H9 (cell line): ENCODE measurements around the gene SDHA. TPM values are rescaled to one million over a fixed set of nuclear protein-coding genes. Genes with fewer than 3 reads are reported as not detected.
"Not testable (repeated sequence)": the region's sequence is repeated elsewhere in the genome, so short reads cannot be mapped to it uniquely, and the experiment has no call there.

Source experiments
- DNase-seq: peaks from one replicate; pipeline ENCODE4 v3.0.0-alpha.2; 2017
- H2AFZ ChIP-seq: one replicate; pipeline ENCODE4 v1.6.1; 2013; ENCODE audit warnings: mild to moderate bottlenecking, low read length, control low read depth, moderate library complexity
- H2AK5ac ChIP-seq: 2 replicates; pipeline ENCODE4 v1.6.1; 2013; ENCODE audit warnings: low read length, control low read depth, mixed read lengths; ENCODE audit not compliant: insufficient read length
- H2BK120ac ChIP-seq: one replicate; pipeline ENCODE4 v1.6.1; 2013; ENCODE audit warnings: low read depth, mild to moderate bottlenecking, low read length, control low read depth, inconsistent platforms; ENCODE audit not compliant: poor library complexity, severe bottlenecking
- H2BK12ac ChIP-seq: 2 replicates; pipeline ENCODE4 v1.6.1; 2013; ENCODE audit warnings: low read length, control low read depth, mixed read lengths, low read depth; ENCODE audit not compliant: insufficient read length
- H2BK15ac ChIP-seq: 2 replicates; pipeline ENCODE4 v1.6.1; 2013; ENCODE audit warnings: low read depth, low read length, control low read depth
- H2BK20ac ChIP-seq: one replicate; pipeline ENCODE4 v1.6.1; 2013; ENCODE audit warnings: low read depth, mild to moderate bottlenecking, low read length, control low read depth, inconsistent platforms; ENCODE audit not compliant: poor library complexity, severe bottlenecking
- H2BK5ac ChIP-seq: 2 replicates; pipeline ENCODE4 v1.6.1; 2013; ENCODE audit warnings: low read length, control low read depth, mixed read lengths; ENCODE audit not compliant: insufficient read length
- H3K14ac ChIP-seq: 2 replicates; pipeline ENCODE4 v1.6.1; 2013; ENCODE audit warnings: low read length, control low read depth; ENCODE audit not compliant: insufficient read depth
- H3K18ac ChIP-seq: 2 replicates; pipeline ENCODE4 v1.6.1; 2013; ENCODE audit warnings: low read depth, mild to moderate bottlenecking, mixed read lengths, low read length, control low read depth; ENCODE audit not compliant: insufficient read length
- H3K23ac ChIP-seq: 2 replicates; pipeline ENCODE4 v1.6.1; 2013; ENCODE audit warnings: low read length, control low read depth, mixed read lengths, low read depth; ENCODE audit not compliant: insufficient read length
- H3K23me2 ChIP-seq: 2 replicates; pipeline ENCODE4 v1.6.1; 2013; ENCODE audit warnings: low read depth, mild to moderate bottlenecking, mixed read lengths, low read length, control low read depth; ENCODE audit not compliant: insufficient read length, poor library complexity, severe bottlenecking
- H3K27ac ChIP-seq: 2 replicates; pipeline ENCODE4 v1.5.1; 2013; ENCODE audit warnings: low read length, control low read depth, mixed read lengths, low read depth; ENCODE audit not compliant: insufficient read length
- H3K27me3 ChIP-seq: 2 replicates; pipeline ENCODE4 v1.6.1; 2013; ENCODE audit warnings: low read length, control low read depth, inconsistent platforms; ENCODE audit not compliant: insufficient read depth
- H3K4ac ChIP-seq: 2 replicates; pipeline ENCODE4 v1.6.1; 2013; ENCODE audit warnings: low read depth, mild to moderate bottlenecking, control low read depth, inconsistent platforms, low read length, moderate library complexity
- H3K4me1 ChIP-seq: 2 replicates; pipeline ENCODE4 v1.6.1; 2013; ENCODE audit warnings: low read length, control low read depth, inconsistent platforms; ENCODE audit not compliant: insufficient read depth
- H3K4me2 ChIP-seq: 2 replicates; pipeline ENCODE4 v1.6.1; 2013; ENCODE audit warnings: low read length, control low read depth, mixed read lengths; ENCODE audit not compliant: insufficient read length, insufficient read depth
- H3K56ac ChIP-seq: 2 replicates; pipeline ENCODE4 v1.6.1; 2013; ENCODE audit warnings: low read depth, mild to moderate bottlenecking, mixed read lengths, low read length, control low read depth; ENCODE audit not compliant: insufficient read length
- H3K79me1 ChIP-seq: 2 replicates; pipeline ENCODE4 v1.6.1; 2013; ENCODE audit warnings: low read depth, mild to moderate bottlenecking, moderate library complexity, low read length, control low read depth, inconsistent platforms; ENCODE audit not compliant: insufficient read depth, poor library complexity, severe bottlenecking
- H3K79me2 ChIP-seq: 2 replicates; pipeline ENCODE4 v1.6.1; 2013; ENCODE audit warnings: low read length, control low read depth, inconsistent platforms; ENCODE audit not compliant: insufficient read depth
- H3K9ac ChIP-seq: 2 replicates; pipeline ENCODE4 v1.6.1; 2013; ENCODE audit warnings: low read length, control low read depth, mixed read lengths; ENCODE audit not compliant: insufficient read length; ENCODE audit errors: extremely low read depth
- H3K9me3 ChIP-seq: one replicate; pipeline ENCODE4 v1.6.1; 2013; ENCODE audit warnings: low read depth, low read length, inconsistent platforms; ENCODE audit not compliant: control insufficient read depth
- H3T11ph ChIP-seq: one replicate; pipeline ENCODE4 v1.6.1; 2013; ENCODE audit warnings: mild to moderate bottlenecking, low read length, control low read depth, inconsistent platforms
- H4K20me1 ChIP-seq: one replicate; pipeline ENCODE4 v1.6.1; 2013; ENCODE audit not compliant: control insufficient read depth, insufficient read length, insufficient read depth
- H4K5ac ChIP-seq: 2 replicates; pipeline ENCODE4 v1.6.1; 2013; ENCODE audit warnings: low read depth, mild to moderate bottlenecking, mixed read lengths, low read length, control low read depth; ENCODE audit not compliant: insufficient read length
- H4K8ac ChIP-seq: replicated peaks from 2 replicates; pipeline ENCODE4 v1.6.1; 2013; ENCODE audit warnings: low read length, control low read depth, mixed read lengths, low read depth; ENCODE audit not compliant: insufficient read length
- H4K91ac ChIP-seq: 2 replicates; pipeline ENCODE4 v1.6.1; 2013; ENCODE audit warnings: low read depth, mild to moderate bottlenecking, moderate library complexity, mixed read lengths, low read length, control low read depth; ENCODE audit not compliant: insufficient read length
- H3K27ac Mint-ChIP-seq, 3 experiments: 2 replicates in 2 of 3; 3 replicates in 1 of 3; pipeline ENCODE4 v1.8.0; 2020 to 2021; ENCODE audit warnings: mixed read lengths in 3 of 3, mild to moderate bottlenecking in 1 of 3, moderate library complexity in 1 of 3
- H3K27me3 Mint-ChIP-seq: 2 replicates; pipeline ENCODE4 v1.8.0; 2021; ENCODE audit warnings: low read depth, mild to moderate bottlenecking, moderate library complexity, mixed read lengths
- H3K36me3 Mint-ChIP-seq, 3 experiments: 2 replicates in 2 of 3; 3 replicates in 1 of 3; pipeline ENCODE4 v1.8.0; 2020 to 2021; ENCODE audit warnings: low read depth in 3 of 3, mixed read lengths in 3 of 3; ENCODE audit not compliant: insufficient read depth in 1 of 3
- H3K4me1 Mint-ChIP-seq, 2 experiments: 2 replicates each; pipeline ENCODE4 v1.8.0; 2020; ENCODE audit warnings: mixed read lengths in 2 of 2
- H3K4me3 Mint-ChIP-seq, 2 experiments: 2 replicates in 1 of 2; 3 replicates in 1 of 2; pipeline ENCODE4 v1.8.0; 2020 to 2021; ENCODE audit warnings: mild to moderate bottlenecking in 2 of 2, mixed read lengths in 2 of 2, moderate library complexity in 1 of 2
- H3K9me3 Mint-ChIP-seq, 2 experiments: 2 replicates in 1 of 2; 3 replicates in 1 of 2; pipeline ENCODE4 v1.8.0; 2020; ENCODE audit warnings: mild to moderate bottlenecking in 2 of 2, mixed read lengths in 2 of 2, moderate library complexity in 1 of 2
- WGBS: extraction: QIAGEN DNeasy Blood & Tissue Kit; methylation state at CpG from one replicate; pipeline ENCODE4 v1.1.7; 2013; ENCODE audit warnings: missing lambda C conversion rate, low lambda C conversion rate, mixed read lengths; ENCODE audit not compliant: insufficient read length; ENCODE audit errors: extremely low coverage; 5-methylcytosine and 5-hydroxymethylcytosine counted together
- total RNA-seq: library from RNA; stranded (reverse); gene quantifications from 2 replicates; pipeline ENCODE4 v1.2.1, GENCODE V29; 2021

The SDHA gene
- total RNA-seq, 1 experiment from 2014 or later: 84.8 TPM

GRCh38 chr5:274346-274745 is 56.2 kb downstream of the SDHA start:
- not testable (repeated sequence) for H3K4ac ChIP-seq, H2BK15ac ChIP-seq, H2AK5ac ChIP-seq, DNase-seq, H3K79me1 ChIP-seq, H2BK12ac ChIP-seq, H3K27ac ChIP-seq, H3K9me3 ChIP-seq, H2BK5ac ChIP-seq, H3K4me3 Mint-ChIP-seq, H2AFZ ChIP-seq, H2BK20ac ChIP-seq, H3K9ac ChIP-seq, H2BK120ac ChIP-seq, H3K14ac ChIP-seq, H3K4me2 ChIP-seq, H3K23ac ChIP-seq, H3K27ac Mint-ChIP-seq, H3K27me3 Mint-ChIP-seq, H3K79me2 ChIP-seq, H3T11ph ChIP-seq, H4K8ac ChIP-seq, H3K27me3 ChIP-seq, H3K18ac ChIP-seq, H3K56ac ChIP-seq, H3K4me1 ChIP-seq, H4K20me1 ChIP-seq, H3K23me2 ChIP-seq, H4K5ac ChIP-seq, H4K91ac ChIP-seq, H3K9me3 Mint-ChIP-seq
- peaks cover 22 to 43% (median 42%) of the 10 kb centered on the region in 3 experiments for H3K36me3 Mint-ChIP-seq
- H3K4me1 Mint-ChIP-seq: peaks cover 11 to 20% of the 10 kb centered on the region in 2 experiments
- WGBS: no CpG with 5 or more reads among the region's 7 CpGs
